ENCODE data around the gene AKAP12. TPM values are rescaled to one million over a fixed set of nuclear protein-coding genes. Genes with fewer than 3 reads are reported as not detected.

The AKAP12 gene
- total RNA-seq, 3 donors from 2014 or later = 40.7 to 368 (median 127) TPM

DNA sequence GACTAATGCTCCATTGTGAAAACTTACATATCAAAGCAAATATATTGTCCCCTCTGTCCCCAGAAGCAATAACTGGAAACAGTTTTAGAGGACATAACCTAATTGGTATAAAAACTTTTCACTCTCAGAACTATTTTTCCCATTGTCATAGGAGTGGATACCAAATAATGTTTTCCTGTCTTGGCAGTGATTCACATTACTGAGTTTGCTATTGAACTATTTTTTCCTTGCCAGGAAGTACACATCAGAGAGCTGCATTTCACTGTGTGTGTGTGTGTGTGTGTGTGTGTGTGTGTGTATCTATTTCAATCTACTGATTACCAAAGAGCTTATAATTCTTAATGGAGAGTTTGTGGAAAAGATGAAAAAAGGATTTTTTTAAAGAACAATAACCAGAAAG is 45.4 kb downstream of the AKAP12 start:
- intact Hi-C loops (cut with DNase I; ENCODE audit: low total_unique reads) = no loop called here
- Histone ChIP-seq H3K27me3 (no peaks in the 10 kb centered on the region), H3K36me3 (no peaks in the 10 kb centered on the region), H3K4me1 (no peaks in the 10 kb centered on the region), H3K9me3 (no peaks in the 10 kb centered on the region), H3K27ac (peak overlapping the region in 1 of 2 donors; percentile 54), H3K4me3 (no peak overlapping the region)
- no peak for DNase-seq (ENCODE audit: low spot score in 2 of 2)
- TF ChIP-seq CTCF (IDR thresholded peaks at IDR 0.05) (no peak), POLR2A (IDR thresholded peaks at IDR 0.05) (no peak), POLR2AphosphoS5 (IDR thresholded peaks at IDR 0.05) (no peak)

GRCh38 chr6:151286214-151286613 is 46.4 kb downstream of the AKAP12 start:
- H3K9me3 ChIP-seq = no peaks in the 10 kb centered on the region
- DNase-seq (ENCODE audit: low spot score in 2 of 2) = no peak
- intact Hi-C loops (cut with DNase I; ENCODE audit: low total_unique reads) = no loop called here
- no peaks in the 10 kb centered on the region for H3K4me1 ChIP-seq
- H3K4me3 ChIP-seq = no peak overlapping the region
- TF ChIP-seq CTCF (IDR thresholded peaks at IDR 0.05) (no peak), POLR2A (IDR thresholded peaks at IDR 0.05) (no peak), POLR2AphosphoS5 (IDR thresholded peaks at IDR 0.05) (no peak)
- no peak overlapping the region for H3K27ac ChIP-seq
- H3K36me3 ChIP-seq = no peaks in the 10 kb centered on the region
- H3K27me3 ChIP-seq = no peaks in the 10 kb centered on the region

DNA sequence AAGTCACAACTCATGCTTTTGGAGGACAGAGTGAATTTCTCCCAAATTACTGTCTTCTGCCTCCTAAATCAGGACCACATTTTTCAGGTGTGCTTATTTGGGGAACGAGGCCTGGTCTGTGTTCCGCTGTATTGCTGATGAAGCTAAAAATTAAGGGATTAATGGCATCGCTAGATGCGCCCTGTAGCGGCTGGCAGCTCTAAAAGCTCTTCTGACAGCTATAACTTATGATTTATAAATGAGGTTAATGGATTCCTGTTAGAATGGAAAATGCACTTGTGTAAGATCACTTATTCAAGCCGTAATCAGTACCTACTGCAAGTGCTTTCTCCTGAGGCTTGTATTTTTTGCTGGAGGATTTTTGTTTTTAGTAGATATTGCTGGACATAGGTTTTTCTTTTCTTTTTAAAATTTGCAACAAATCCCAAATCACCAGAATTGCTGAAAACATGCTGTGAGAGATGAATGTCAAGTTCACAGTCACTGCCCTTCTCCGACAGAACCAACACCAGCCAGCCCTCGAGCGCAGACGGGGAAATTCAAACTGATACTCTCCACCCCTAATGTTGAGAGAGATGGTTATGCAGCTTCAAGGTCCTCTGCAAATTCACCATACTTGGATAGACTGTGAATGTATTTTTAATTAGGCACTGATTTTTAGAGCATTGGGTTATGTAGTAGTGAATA is 49.1 kb downstream of the AKAP12 start:
- intact Hi-C loops (cut with DNase I; ENCODE audit: low total_unique reads) = no loop called here
- no peaks in the 10 kb centered on the region for H3K4me1 ChIP-seq
- H3K4me3 ChIP-seq = no peak overlapping the region

DNA sequence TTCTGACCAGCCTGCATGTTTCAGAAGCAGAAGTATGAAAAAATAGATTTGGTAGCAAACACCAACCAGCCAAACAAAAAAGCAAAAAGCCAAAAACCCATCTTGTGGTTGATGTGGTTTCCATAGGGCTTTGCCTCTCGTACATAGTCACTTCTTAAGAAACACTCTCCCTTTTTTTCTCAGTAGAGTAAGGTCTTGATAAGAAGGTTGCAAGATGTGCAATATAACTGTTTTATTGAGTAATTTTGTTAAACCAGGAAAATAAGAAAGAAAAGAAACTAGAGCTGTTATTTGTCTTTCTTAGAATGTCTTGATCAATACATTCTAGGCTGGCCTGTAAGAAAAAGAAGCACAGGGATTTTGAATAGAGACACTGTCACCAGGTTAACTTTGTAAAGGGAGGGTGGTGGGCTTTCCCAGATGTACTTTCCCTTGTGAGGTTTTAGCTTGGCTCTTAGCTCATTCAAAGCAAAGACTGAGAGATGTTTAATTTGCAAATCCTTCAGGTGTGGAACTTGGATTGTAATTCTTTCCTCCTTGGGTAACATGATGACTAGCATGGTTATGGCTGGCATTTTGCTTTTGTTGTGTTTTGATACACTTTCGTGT is 49.7 kb downstream of the AKAP12 start:
- H3K27ac ChIP-seq = no peak overlapping the region
- intact Hi-C loops (cut with DNase I; ENCODE audit: low total_unique reads) = no loop called here
- H3K4me3 ChIP-seq = no peak overlapping the region
- DNase-seq (ENCODE audit: low spot score in 2 of 2) = no peak
- no peaks in the 10 kb centered on the region for H3K4me1 ChIP-seq
- no peak for TF ChIP-seq POLR2A (IDR thresholded peaks at IDR 0.05)
- no peak for TF ChIP-seq CTCF (IDR thresholded peaks at IDR 0.05)
- no peak for TF ChIP-seq POLR2AphosphoS5 (IDR thresholded peaks at IDR 0.05)
- no peaks in the 10 kb centered on the region for H3K27me3 ChIP-seq
- no peaks in the 10 kb centered on the region for H3K9me3 ChIP-seq
- no peaks in the 10 kb centered on the region for H3K36me3 ChIP-seq

More for the DNA sequence above, 49.1 kb downstream of the AKAP12 start:
- no peaks in the 10 kb centered on the region for H3K36me3 ChIP-seq
- H3K9me3 ChIP-seq = no peaks in the 10 kb centered on the region
- no peak overlapping the region for H3K27ac ChIP-seq
- no peaks in the 10 kb centered on the region for H3K27me3 ChIP-seq
- TF ChIP-seq CTCF (IDR thresholded peaks at IDR 0.05) (no peak), POLR2A (IDR thresholded peaks at IDR 0.05) (no peak), POLR2AphosphoS5 (IDR thresholded peaks at IDR 0.05) (no peak)
- DNase-seq (ENCODE audit: low spot score in 2 of 2) = no peak

- Histone ChIP-seq H3K27me3 (no peaks in the 10 kb centered on the region), H3K4me3 (no peak overlapping the region), H3K9me3 (no peaks in the 10 kb centered on the region), H3K36me3 (no peaks in the 10 kb centered on the region), H3K4me1 (no peaks in the 10 kb centered on the region), H3K27ac (no peak overlapping the region)
- no peak for DNase-seq (ENCODE audit: low spot score in 2 of 2)
- TF ChIP-seq POLR2AphosphoS5 (IDR thresholded peaks at IDR 0.05) = no peak
- no peak for TF ChIP-seq CTCF (IDR thresholded peaks at IDR 0.05)
- TF ChIP-seq POLR2A (IDR thresholded peaks at IDR 0.05) = no peak
- intact Hi-C loops (cut with DNase I; ENCODE audit: low total_unique reads) = no loop called here
Observed at GRCh38 chr6:151290877-151291721, 51.3 kb downstream of the AKAP12 start.
